ENCODE results near the gene CRYBG3. TPM values are rescaled to one million over a fixed set of nuclear protein-coding genes. Genes with fewer than 3 reads are reported as not detected.

Gene CRYBG3
- polyA plus RNA-seq, 1 donor (not counting 4 experiments of a cell fraction or from before 2014, with no cell fraction given): 6.9 TPM

- DNase-seq (ENCODE audit: low read depth, low spot score): no peak
- Histone ChIP-seq H3K4me2 (ENCODE audit: control insufficient read depth, extremely low read depth, insufficient read depth, low read depth, low read length) (no peak overlapping the region), H3K9ac (ENCODE audit: control insufficient read depth, extremely low read depth, insufficient read depth, low read length) (no peak overlapping the region), H3K9me1 (ENCODE audit: control insufficient read depth, extremely low read depth, insufficient read depth, low read length) (no peaks in the 10 kb centered on the region), H3K4me1 (ENCODE audit: control insufficient read depth, extremely low read depth, insufficient read depth, low read length) (no peaks in the 10 kb centered on the region), H3K27ac (ENCODE audit: control insufficient read depth, insufficient read depth, low read length) (no peak overlapping the region), H3K36me3 (ENCODE audit: control insufficient read depth in 2 of 2, extremely low read depth in 1 of 2, insufficient read depth in 2 of 2, low read length in 2 of 2) (no peaks in the 10 kb centered on the region), H3K9me3 (ENCODE audit: control insufficient read depth, low read depth, low read length) (no peaks in the 10 kb centered on the region), H3K27me3 (ENCODE audit: control insufficient read depth, extremely low read depth, insufficient read depth, low read length) (no peaks in the 10 kb centered on the region), H4K20me1 (ENCODE audit: control insufficient read depth, extremely low read depth, insufficient read depth, low read length) (no peaks in the 10 kb centered on the region), H3K79me2 (ENCODE audit: control insufficient read depth, insufficient read depth, low read length) (peaks cover 3% of the 10 kb centered on the region), H3K4me3 (ENCODE audit: control insufficient read depth in 2 of 3, extremely low read depth in 1 of 3, insufficient read depth in 2 of 3, low read depth in 1 of 3, low read length in 3 of 3) (no peak overlapping the region), H2AFZ (ENCODE audit: control insufficient read depth, low read length) (no peak overlapping the region)
- dilution Hi-C loops (cut with MboI; ENCODE audit: extremely low pct_ligation_motif_present, low sequenced_read_pairs): no loop called here
- TF ChIP-seq EZH2 (IDR thresholded peaks at IDR 0.05; ENCODE audit: low read length): no peak
- TF ChIP-seq CTCF (optimal IDR thresholded peaks at IDR 0.05 in 1 of 3, IDR thresholded peaks at IDR 0.05 in 1 of 3, conservative IDR thresholded peaks at IDR 0.05 in 1 of 3; ENCODE audit: extremely low read depth in 1 of 3, insufficient read depth in 2 of 3, low read length in 3 of 3): no peak
- no peak for FAIRE-seq
Measured at GRCh38 chr3:97841304-97841703, 19.5 kb downstream of the CRYBG3 start.

- Histone ChIP-seq H3K36me3 (ENCODE audit: control insufficient read depth in 2 of 2, extremely low read depth in 1 of 2, insufficient read depth in 2 of 2, low read length in 2 of 2) (no peaks in the 10 kb centered on the region), H3K27ac (ENCODE audit: control insufficient read depth, insufficient read depth, low read length) (no peak overlapping the region), H3K9ac (ENCODE audit: control insufficient read depth, extremely low read depth, insufficient read depth, low read length) (no peak overlapping the region), H3K9me1 (ENCODE audit: control insufficient read depth, extremely low read depth, insufficient read depth, low read length) (no peaks in the 10 kb centered on the region), H4K20me1 (ENCODE audit: control insufficient read depth, extremely low read depth, insufficient read depth, low read length) (no peaks in the 10 kb centered on the region), H3K9me3 (ENCODE audit: control insufficient read depth, low read depth, low read length) (no peaks in the 10 kb centered on the region), H3K79me2 (ENCODE audit: control insufficient read depth, insufficient read depth, low read length) (peaks cover 3% of the 10 kb centered on the region), H2AFZ (ENCODE audit: control insufficient read depth, low read length) (no peak overlapping the region), H3K4me2 (ENCODE audit: control insufficient read depth, extremely low read depth, insufficient read depth, low read depth, low read length) (no peak overlapping the region), H3K27me3 (ENCODE audit: control insufficient read depth, extremely low read depth, insufficient read depth, low read length) (no peaks in the 10 kb centered on the region), H3K4me1 (ENCODE audit: control insufficient read depth, extremely low read depth, insufficient read depth, low read length) (no peaks in the 10 kb centered on the region), H3K4me3 (ENCODE audit: control insufficient read depth in 2 of 3, extremely low read depth in 1 of 3, insufficient read depth in 2 of 3, low read depth in 1 of 3, low read length in 3 of 3) (no peak overlapping the region)
- no peak for TF ChIP-seq CTCF (optimal IDR thresholded peaks at IDR 0.05 in 1 of 3, IDR thresholded peaks at IDR 0.05 in 1 of 3, conservative IDR thresholded peaks at IDR 0.05 in 1 of 3; ENCODE audit: extremely low read depth in 1 of 3, insufficient read depth in 2 of 3, low read length in 3 of 3)
- dilution Hi-C loops (cut with MboI; ENCODE audit: extremely low pct_ligation_motif_present, low sequenced_read_pairs): no loop called here
- DNase-seq (ENCODE audit: low read depth, low spot score) (no peak), FAIRE-seq (no peak)
Measured at GRCh38 chr3:97841956-97842355, 20.1 kb downstream of the CRYBG3 start.
